HL-60 (cell line): Measurements from ENCODE around the gene CASP1.

Experiments
- CTCF ChIP-seq: IDR thresholded peaks from one replicate; pipeline ENCODE4 v1.5.1; 2011; ENCODE audit warnings: low read length, control low read depth, inconsistent platforms; ENCODE audit not compliant: insufficient read depth
- POLR2AphosphoS5 ChIP-seq: IDR thresholded peaks from 2 replicates; pipeline ENCODE4 v1.6.1; 2012; ENCODE audit warnings: low read depth
- TF ChIP-seq, protein P1 (sequence below): IDR thresholded peaks from 2 replicates; pipeline ENCODE4 v1.6.1; 2012; ENCODE audit warnings: low read depth; ENCODE audit not compliant: insufficient replicate concordance

- TF ChIP-seq, protein P1, sequence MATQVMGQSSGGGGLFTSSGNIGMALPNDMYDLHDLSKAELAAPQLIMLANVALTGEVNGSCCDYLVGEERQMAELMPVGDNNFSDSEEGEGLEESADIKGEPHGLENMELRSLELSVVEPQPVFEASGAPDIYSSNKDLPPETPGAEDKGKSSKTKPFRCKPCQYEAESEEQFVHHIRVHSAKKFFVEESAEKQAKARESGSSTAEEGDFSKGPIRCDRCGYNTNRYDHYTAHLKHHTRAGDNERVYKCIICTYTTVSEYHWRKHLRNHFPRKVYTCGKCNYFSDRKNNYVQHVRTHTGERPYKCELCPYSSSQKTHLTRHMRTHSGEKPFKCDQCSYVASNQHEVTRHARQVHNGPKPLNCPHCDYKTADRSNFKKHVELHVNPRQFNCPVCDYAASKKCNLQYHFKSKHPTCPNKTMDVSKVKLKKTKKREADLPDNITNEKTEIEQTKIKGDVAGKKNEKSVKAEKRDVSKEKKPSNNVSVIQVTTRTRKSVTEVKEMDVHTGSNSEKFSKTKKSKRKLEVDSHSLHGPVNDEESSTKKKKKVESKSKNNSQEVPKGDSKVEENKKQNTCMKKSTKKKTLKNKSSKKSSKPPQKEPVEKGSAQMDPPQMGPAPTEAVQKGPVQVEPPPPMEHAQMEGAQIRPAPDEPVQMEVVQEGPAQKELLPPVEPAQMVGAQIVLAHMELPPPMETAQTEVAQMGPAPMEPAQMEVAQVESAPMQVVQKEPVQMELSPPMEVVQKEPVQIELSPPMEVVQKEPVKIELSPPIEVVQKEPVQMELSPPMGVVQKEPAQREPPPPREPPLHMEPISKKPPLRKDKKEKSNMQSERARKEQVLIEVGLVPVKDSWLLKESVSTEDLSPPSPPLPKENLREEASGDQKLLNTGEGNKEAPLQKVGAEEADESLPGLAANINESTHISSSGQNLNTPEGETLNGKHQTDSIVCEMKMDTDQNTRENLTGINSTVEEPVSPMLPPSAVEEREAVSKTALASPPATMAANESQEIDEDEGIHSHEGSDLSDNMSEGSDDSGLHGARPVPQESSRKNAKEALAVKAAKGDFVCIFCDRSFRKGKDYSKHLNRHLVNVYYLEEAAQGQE, result no peak
- TF ChIP-seq CTCF (no peak), POLR2AphosphoS5 (no peak)
Observed at GRCh38 chr11:105023003-105023402, 11.9 kb downstream of the CASP1 start, which contains the start of gene CASP5.
